CD4-positive, alpha-beta T cell treated with Interleukin-6 for 4 hours (primary cell): ENCODE measurements around the gene PROX1.
A peak's percentile ranks its signal among the peaks of the same experiment; 100 is the strongest.

ENCODE experiments used
- DNase-seq: peaks from one replicate; pipeline ENCODE4 v3.0.0-alpha.2; 2020; ENCODE audit warnings: mixed read lengths

The PROX1 gene

GRCh38 chr1:214002060-214002459 is 14.3 kb downstream of the PROX1 start:
- no peak for DNase-seq

- no peak for DNase-seq
These were observed 14.7 kb downstream of the PROX1 start for GRCh38 chr1:214002472-214002871.

GRCh38 chr1:214003233-214003632 is 15.5 kb downstream of the PROX1 start:
- no peak for DNase-seq

- no peak for DNase-seq
These were observed 16.2 kb downstream of the PROX1 start for GRCh38 chr1:214004014-214004413.

- DNase-seq: no peak
These were observed 17.0 kb downstream of the PROX1 start for GRCh38 chr1:214004795-214005194.

GRCh38 chr1:214005708-214006107 is 17.9 kb downstream of the PROX1 start:
- DNase-seq: no peak

- DNase-seq: no peak
These were observed 19.1 kb downstream of the PROX1 start for GRCh38 chr1:214006845-214007244.

GRCh38 chr1:214008347-214008746 is 20.6 kb downstream of the PROX1 start:
- DNase-seq: no peak

GRCh38 chr1:214008791-214009422 is 21.1 kb downstream of the PROX1 start:
- DNase-seq: no peak

- DNase-seq: no peak
These were observed 21.8 kb downstream of the PROX1 start for GRCh38 chr1:214009423-214010196.

GRCh38 chr1:214010197-214010573 is 22.4 kb downstream of the PROX1 start:
- no peak for DNase-seq

- DNase-seq: no peak
These were observed 22.9 kb downstream of the PROX1 start for GRCh38 chr1:214010717-214011116.

GRCh38 chr1:214012418-214012817 is 24.6 kb downstream of the PROX1 start:
- no peak for DNase-seq

GRCh38 chr1:214013614-214014377 is 26.0 kb downstream of the PROX1 start:
- no peak for DNase-seq

- DNase-seq: no peak
These were observed 27.0 kb downstream of the PROX1 start for GRCh38 chr1:214014730-214015129.

- no peak for DNase-seq
These were observed 29.6 kb downstream of the PROX1 start for GRCh38 chr1:214017191-214017982.

GRCh38 chr1:214018386-214019268 is 30.9 kb downstream of the PROX1 start:
- peak; percentile 7 for DNase-seq

- DNase-seq: no peak
These were observed 31.7 kb downstream of the PROX1 start for GRCh38 chr1:214019499-214019898.

GRCh38 chr1:214021321-214021720 is 33.5 kb downstream of the PROX1 start:
- DNase-seq: no peak

- DNase-seq: no peak
These were observed 34.5 kb downstream of the PROX1 start for GRCh38 chr1:214022229-214022791.

GRCh38 chr1:214022810-214023425 is 35.1 kb downstream of the PROX1 start:
- DNase-seq: no peak
